OCI-LY1 (cell line): ENCODE data around the gene LY9.

Source experiments
- EZH2 ChIP-seq: fragments of 200-600 bp; sonication (generic), shearing (Covaris generic); IDR thresholded peaks from 2 replicates; pipeline ENCODE4 v1.8.0; 2017; ENCODE audit warnings: borderline replicate concordance, mixed run types, mild to moderate bottlenecking, antibody characterized with exemption, low read length, moderate library complexity, mixed read lengths
- TF ChIP-seq, protein P1 (sequence below): fragments of 200-600 bp; sonication (generic), shearing (Covaris generic); IDR thresholded peaks from 2 replicates; pipeline ENCODE4 v1.5.1; 2017; ENCODE audit warnings: mild to moderate bottlenecking, antibody characterized with exemption, low read length, moderate library complexity, mixed read lengths

DNA sequence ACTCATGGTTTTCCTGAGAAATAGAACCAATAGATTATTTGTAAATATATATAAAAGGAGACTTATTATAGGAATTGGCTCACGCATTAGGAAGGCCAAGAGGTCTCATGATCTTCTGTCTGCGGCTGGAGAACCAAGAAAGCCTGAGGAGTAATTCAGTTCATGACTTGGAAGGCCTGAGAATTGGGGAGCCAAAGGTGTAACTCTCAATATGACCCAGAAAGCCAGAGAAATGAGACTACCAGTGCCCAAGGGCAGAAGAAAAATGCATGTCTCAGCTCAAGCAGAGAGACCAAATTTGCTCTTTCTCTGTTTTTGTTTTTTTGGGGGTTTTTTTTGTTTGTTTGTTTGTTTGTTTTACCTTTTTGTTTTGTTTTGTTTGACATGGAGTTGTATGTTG, 37.5 kb upstream of the LY9 start:
- TF ChIP-seq, protein P1, sequence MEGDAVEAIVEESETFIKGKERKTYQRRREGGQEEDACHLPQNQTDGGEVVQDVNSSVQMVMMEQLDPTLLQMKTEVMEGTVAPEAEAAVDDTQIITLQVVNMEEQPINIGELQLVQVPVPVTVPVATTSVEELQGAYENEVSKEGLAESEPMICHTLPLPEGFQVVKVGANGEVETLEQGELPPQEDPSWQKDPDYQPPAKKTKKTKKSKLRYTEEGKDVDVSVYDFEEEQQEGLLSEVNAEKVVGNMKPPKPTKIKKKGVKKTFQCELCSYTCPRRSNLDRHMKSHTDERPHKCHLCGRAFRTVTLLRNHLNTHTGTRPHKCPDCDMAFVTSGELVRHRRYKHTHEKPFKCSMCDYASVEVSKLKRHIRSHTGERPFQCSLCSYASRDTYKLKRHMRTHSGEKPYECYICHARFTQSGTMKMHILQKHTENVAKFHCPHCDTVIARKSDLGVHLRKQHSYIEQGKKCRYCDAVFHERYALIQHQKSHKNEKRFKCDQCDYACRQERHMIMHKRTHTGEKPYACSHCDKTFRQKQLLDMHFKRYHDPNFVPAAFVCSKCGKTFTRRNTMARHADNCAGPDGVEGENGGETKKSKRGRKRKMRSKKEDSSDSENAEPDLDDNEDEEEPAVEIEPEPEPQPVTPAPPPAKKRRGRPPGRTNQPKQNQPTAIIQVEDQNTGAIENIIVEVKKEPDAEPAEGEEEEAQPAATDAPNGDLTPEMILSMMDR = no peak
- TF ChIP-seq EZH2 = no peak
